ENCODE data around the gene INAVA.
"Not testable (repeated sequence)": the region's sequence is repeated elsewhere in the genome, so short reads cannot be mapped to it uniquely, and the experiment has no call there.

INAVA gene

GRCh38 chr1:200921571-200922110 lies 26.9 kb downstream of the INAVA start:
- DNase-seq (ENCODE audit: low read depth, low spot score), result no peak

- DNase-seq (ENCODE audit: low read depth, low spot score), result no peak
These were observed 27.7 kb downstream of the INAVA start for GRCh38 chr1:200922406-200922805.

GRCh38 chr1:200923601-200924000 lies 28.9 kb downstream of the INAVA start:
- DNase-seq (ENCODE audit: low read depth, low spot score), result no peak

- no peak for DNase-seq (ENCODE audit: low read depth, low spot score)
These were observed 31.1 kb downstream of the INAVA start for GRCh38 chr1:200925831-200926230.

GRCh38 chr1:200929530-200930278 lies 35.0 kb downstream of the INAVA start:
- DNase-seq (ENCODE audit: low read depth, low spot score), result no peak

- DNase-seq (ENCODE audit: low read depth, low spot score), result not testable (repeated sequence)
These were observed 35.6 kb downstream of the INAVA start for GRCh38 chr1:200930285-200930684.

- no peak for DNase-seq (ENCODE audit: low read depth, low spot score)
These were observed 37.1 kb downstream of the INAVA start for GRCh38 chr1:200931776-200932175.

- no peak for DNase-seq (ENCODE audit: low read depth, low spot score)
These were observed 40.1 kb downstream of the INAVA start for GRCh38 chr1:200934676-200935245.

GRCh38 chr1:200935286-200935962 lies 40.7 kb downstream of the INAVA start:
- not testable (repeated sequence) for DNase-seq (ENCODE audit: low read depth, low spot score)

GRCh38 chr1:200938955-200939354 lies 44.3 kb downstream of the INAVA start:
- DNase-seq (ENCODE audit: low read depth, low spot score), result no peak

- DNase-seq (ENCODE audit: low read depth, low spot score), result no peak
These were observed 50.4 kb downstream of the INAVA start for GRCh38 chr1:200945111-200945510.

- DNase-seq (ENCODE audit: low read depth, low spot score), result no peak
These were observed 52.4 kb downstream of the INAVA start for GRCh38 chr1:200947059-200947566.

GRCh38 chr1:200949626-200950025 lies 54.9 kb downstream of the INAVA start:
- no peak for DNase-seq (ENCODE audit: low read depth, low spot score)

GRCh38 chr1:200951016-200951415 lies 56.3 kb downstream of the INAVA start:
- DNase-seq (ENCODE audit: low read depth, low spot score), result no peak

GRCh38 chr1:200954434-200954833 lies 59.7 kb downstream of the INAVA start:
- no peak for DNase-seq (ENCODE audit: low read depth, low spot score)

GRCh38 chr1:200958597-200958996 lies 63.9 kb downstream of the INAVA start:
- no peak for DNase-seq (ENCODE audit: low read depth, low spot score)

- DNase-seq (ENCODE audit: low read depth, low spot score), result no peak
These were observed 64.8 kb downstream of the INAVA start for GRCh38 chr1:200959411-200959921.

GRCh38 chr1:200960236-200960947 lies 65.7 kb downstream of the INAVA start:
- no peak for DNase-seq (ENCODE audit: low read depth, low spot score)

GRCh38 chr1:200960948-200961340 lies 66.2 kb downstream of the INAVA start:
- DNase-seq (ENCODE audit: low read depth, low spot score), result no peak

GRCh38 chr1:200962151-200962550 lies 67.5 kb downstream of the INAVA start:
- DNase-seq (ENCODE audit: low read depth, low spot score), result not testable (repeated sequence)

GRCh38 chr1:200962631-200963030 lies 67.9 kb downstream of the INAVA start:
- DNase-seq (ENCODE audit: low read depth, low spot score), result no peak
